Measurements from ENCODE around the gene LLGL2.
A peak's percentile ranks its signal among the peaks of the same experiment; 100 is the strongest.

DNA sequence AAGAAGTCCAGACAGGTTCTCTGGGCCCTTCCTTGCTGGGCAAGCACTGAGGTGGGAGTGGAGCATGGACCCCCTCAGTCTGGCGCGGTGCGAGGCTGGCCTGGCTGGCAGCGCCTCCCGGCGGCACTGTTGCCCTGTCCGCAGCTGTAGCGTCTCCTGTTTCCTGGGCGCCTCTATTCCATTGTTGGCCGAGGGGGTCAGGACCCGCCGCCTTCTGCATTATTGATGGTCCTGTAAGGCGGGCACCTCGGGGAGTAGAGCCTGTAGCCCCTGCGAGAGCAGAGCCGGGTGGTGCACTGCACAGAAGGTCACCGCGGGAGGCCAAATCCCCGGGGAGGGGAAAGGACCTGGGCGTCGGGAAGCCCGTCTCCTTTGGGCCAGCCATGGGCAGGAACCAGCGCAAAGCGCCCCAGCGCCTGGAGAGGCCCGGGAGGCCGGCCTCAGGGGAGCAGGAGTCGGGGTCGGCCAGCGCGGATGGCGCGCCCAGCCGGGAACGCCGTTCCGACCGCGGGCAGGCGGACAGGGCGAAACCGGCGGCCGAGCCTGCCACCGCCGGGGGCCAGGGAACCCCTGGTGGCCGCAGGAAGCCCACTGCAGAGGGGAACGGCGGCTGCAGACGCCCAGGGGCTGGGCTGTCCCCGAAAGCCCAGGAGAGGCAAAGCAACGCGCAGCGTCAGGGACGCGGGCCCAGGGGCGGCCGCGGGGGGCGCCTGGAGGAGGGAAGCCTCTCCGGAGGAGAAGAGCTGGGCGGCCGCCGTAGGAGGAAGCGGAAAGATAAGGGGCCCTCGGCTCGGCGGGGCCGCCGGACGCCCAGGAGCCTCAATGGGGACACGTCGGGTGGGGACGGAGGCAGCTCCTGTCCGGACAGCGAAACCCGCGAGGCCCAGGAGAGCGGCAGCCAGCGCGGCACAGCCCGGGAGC, 62.4 kb downstream of the LLGL2 start, which contains the start of gene MYO15B:
- TF ChIP-seq CTCF (IDR thresholded peaks at IDR 0.05) (peak; percentile 15 to 43 (median 28)), POLR2AphosphoS5 (IDR thresholded peaks at IDR 0.05) (peak; percentile 30 to 53)
